PC-9 (cell line): ENCODE measurements around the gene NR5A1. TPM values are rescaled to one million over a fixed set of nuclear protein-coding genes. Genes with fewer than 3 reads are reported as not detected.

ENCODE experiments used
- BruUV-seq: library from RNA; stranded (reverse); fragments of 400-500 nt; replicated peaks from 2 replicates; lab custom pipeline; 2021; lab: Mats Ljungman, UMichigan
- CTCF ChIA-PET: fragments of 300-600 bp; sonication (Branson Sonifier 250); formaldehyde crosslinking; loops from one replicate; lab custom pipeline; 2022; ENCODE audit warnings: antibody characterized with exemption; lab: Charles Lee
- POLR2A ChIA-PET: fragments of 300-600 bp; sonication (Branson Sonifier 250); formaldehyde crosslinking; loops from one replicate; lab custom pipeline; 2022; ENCODE audit warnings: antibody characterized with exemption; ENCODE audit not compliant: unreplicated experiment; lab: Charles Lee
- DNase-seq, 2 experiments: peaks; one replicate each; pipeline versions ENCODE4 v3.0.0 to v3.0.0-alpha.2; 2015 to 2022; ENCODE audit warnings: mixed read lengths in 1 of 2
- H2AFZ ChIP-seq: fragments of 200-600 bp; sonication (generic); 2 replicates; pipeline ENCODE4 v1.8.1; 2017; ENCODE audit warnings: antibody characterized with exemption
- H3F3A ChIP-seq: fragments of 200-600 bp; sonication (generic); 2 replicates; pipeline ENCODE4 v1.8.1; 2017; ENCODE audit warnings: antibody characterized with exemption, mild to moderate bottlenecking, low read depth; ENCODE audit not compliant: insufficient read depth
- H3K27ac ChIP-seq: fragments of 200-600 bp; sonication (generic); 2 replicates; pipeline ENCODE4 v1.6.1; 2016; ENCODE audit warnings: mixed run types
- H3K27me3 ChIP-seq: fragments of 200-600 bp; sonication (generic); 2 replicates; pipeline ENCODE4 v1.6.1; 2016; ENCODE audit warnings: low read depth, mixed run types; ENCODE audit not compliant: insufficient read depth
- H3K36me3 ChIP-seq: fragments of 200-600 bp; sonication (generic); 2 replicates; pipeline ENCODE4 v1.6.1; 2016; ENCODE audit warnings: low read depth, mixed run types
- H3K4me1 ChIP-seq: fragments of 200-600 bp; sonication (generic); replicated peaks from 2 replicates; pipeline ENCODE4 v1.6.1; 2016; ENCODE audit warnings: mixed run types; ENCODE audit not compliant: insufficient read depth
- H3K4me2 ChIP-seq: fragments of 200-600 bp; sonication (generic); 2 replicates; pipeline ENCODE4 v1.6.1; 2017; ENCODE audit warnings: mixed run types
- H3K4me3 ChIP-seq: fragments of 200-600 bp; sonication (generic); 2 replicates; pipeline ENCODE4 v1.6.1; 2016; ENCODE audit warnings: mixed run types
- H3K79me2 ChIP-seq: fragments of 200-600 bp; sonication (generic); 2 replicates; pipeline ENCODE4 v1.6.1; 2017; ENCODE audit warnings: low read depth, mixed run types
- H3K9me2 ChIP-seq: fragments of 200-600 bp; sonication (generic); 2 replicates; pipeline ENCODE4 v1.8.1; 2017; ENCODE audit warnings: mild to moderate bottlenecking; ENCODE audit not compliant: insufficient read depth
- H3K9me3 ChIP-seq: fragments of 200-600 bp; sonication (generic); 2 replicates; pipeline ENCODE4 v1.8.1; 2016; ENCODE audit warnings: low read depth; ENCODE audit not compliant: insufficient read depth
- H4K20me1 ChIP-seq: fragments of 200-600 bp; sonication (generic); 2 replicates; pipeline ENCODE4 v1.8.1; 2017; ENCODE audit not compliant: insufficient read depth
- EZH2 ChIP-seq: fragments of 200-600 bp; sonication (generic); IDR thresholded peaks from 2 replicates; pipeline ENCODE4 v1.8.0; 2017; ENCODE audit warnings: antibody characterized with exemption, low read depth
- intact Hi-C: fragments of 100-400 bp; cut with micrococcal nuclease; formaldehyde crosslinking; loops from one replicate; pipeline ENCODE4 v1.10.0; 2022; ENCODE audit not compliant: unreplicated experiment
- total RNA-seq: library from RNA; stranded (reverse); gene quantifications from 2 replicates; pipeline ENCODE4 v1.2.3, GENCODE V29; 2021
- TF ChIP-seq, protein P1 (sequence below): fragments of 200-600 bp; sonication (generic); conservative IDR thresholded peaks from 2 replicates; pipeline ENCODE4 v1.6.1; 2017; ENCODE audit warnings: mixed run types, antibody characterized with exemption, mild to moderate bottlenecking, moderate library complexity

The NR5A1 gene
- total RNA-seq, 1 experiment from 2014 or later: 0.15 TPM

DNA sequence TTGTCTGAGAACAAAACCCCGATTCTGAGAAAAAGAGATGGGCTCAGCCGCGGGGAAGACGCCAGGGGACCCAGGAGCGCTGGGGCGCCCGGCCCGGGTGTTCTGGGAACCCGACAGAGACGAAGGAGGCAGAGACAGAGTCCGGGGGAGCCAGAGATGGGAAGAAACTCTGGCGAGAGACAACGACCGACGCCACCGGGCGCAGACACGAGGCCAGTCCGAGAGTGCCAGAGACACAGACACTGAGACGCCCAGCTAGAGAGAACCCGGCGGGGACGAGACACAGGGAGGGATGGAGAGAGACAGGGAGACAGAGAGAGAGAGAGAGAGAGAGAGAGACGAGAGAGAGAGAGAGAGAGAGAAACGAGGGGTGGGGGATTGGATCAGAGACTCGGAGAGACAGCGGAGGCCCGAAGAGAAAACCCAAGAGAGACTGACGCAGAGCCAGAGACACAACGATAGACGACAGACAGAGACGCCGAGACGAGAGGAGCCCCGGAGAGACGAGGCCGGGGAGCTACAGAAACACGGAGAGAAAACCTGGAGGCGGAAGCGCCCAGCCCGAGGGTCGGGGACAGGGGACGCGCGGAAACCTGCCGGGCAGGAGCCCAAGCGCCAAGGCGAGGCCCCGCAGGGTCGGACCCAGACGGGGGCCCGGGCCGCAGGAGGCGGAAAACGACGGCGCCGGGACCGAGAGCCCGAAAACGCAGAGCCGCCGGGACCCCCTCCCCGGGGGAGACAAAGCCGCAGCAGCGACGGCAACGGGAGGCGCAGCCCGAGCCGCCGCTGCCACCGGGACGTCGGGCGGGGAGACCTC is 3.3 kb downstream of the NR5A1 start:
- Histone ChIP-seq H3K4me3 (no peak overlapping the region), H3K4me2 (no peak overlapping the region)
- no peak for DNase-seq

DNA sequence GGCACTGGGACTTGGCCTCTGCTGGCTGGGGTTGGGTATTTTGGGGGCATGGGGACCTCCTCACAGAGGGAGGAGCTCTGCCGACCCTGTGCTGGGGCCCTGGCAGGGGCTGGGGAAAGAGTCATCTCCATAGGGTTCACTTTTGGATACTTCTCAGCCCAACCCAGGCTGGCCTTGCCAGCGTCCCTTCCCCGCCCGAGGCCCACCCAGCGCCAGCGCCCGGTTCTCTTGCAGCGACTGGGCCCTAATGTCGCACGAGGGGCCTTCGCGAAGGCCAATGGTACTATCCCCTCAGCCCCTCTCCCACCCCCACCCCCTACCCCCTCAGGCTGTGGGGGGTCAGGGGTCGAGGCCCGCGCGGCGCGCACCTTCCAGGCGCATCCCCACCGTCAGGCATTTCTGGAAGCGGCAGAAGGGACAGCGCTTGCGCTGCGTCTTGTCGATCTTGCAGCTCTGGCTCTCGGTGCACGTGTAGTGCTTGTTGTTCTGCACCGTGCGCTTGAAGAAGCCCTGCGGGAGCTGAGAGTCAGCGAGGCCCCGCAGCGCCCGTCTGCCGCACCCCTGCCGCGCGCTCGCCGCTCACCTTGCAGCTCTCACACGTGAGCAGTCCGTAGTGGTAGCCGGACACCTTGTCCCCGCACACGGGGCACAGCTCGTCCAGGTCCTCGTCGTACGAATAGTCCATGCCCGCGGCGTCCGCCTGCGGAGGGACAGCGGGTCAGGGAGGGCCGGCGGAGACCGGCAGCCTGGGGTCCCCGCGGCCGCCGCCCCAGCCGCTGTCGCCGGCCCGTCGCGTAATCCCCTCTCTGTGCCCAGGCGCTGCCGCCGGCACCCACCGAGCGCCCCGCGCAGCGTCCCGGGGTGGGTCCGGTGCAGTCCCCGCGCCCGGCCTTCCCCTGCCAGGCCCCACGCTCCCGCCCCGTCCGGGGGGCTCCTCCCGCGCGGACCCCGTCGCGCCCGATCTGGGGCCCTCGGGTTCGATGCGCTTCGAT is 4.2 kb downstream of the NR5A1 start:
- no peak overlapping the region for H2AFZ ChIP-seq
- no peaks in the 10 kb centered on the region for H3K9me2 ChIP-seq
- BruUV-seq: no TSS peak
- H3K36me3 ChIP-seq: no peaks in the 10 kb centered on the region
- no peaks in the 10 kb centered on the region for H3F3A ChIP-seq
- H4K20me1 ChIP-seq: no peaks in the 10 kb centered on the region
- no peaks in the 10 kb centered on the region for H3K9me3 ChIP-seq
- H3K4me1 ChIP-seq: no peaks in the 10 kb centered on the region
- no peak overlapping the region for H3K4me3 ChIP-seq
- intact Hi-C loops: no loop called here
- no peaks in the 10 kb centered on the region for H3K79me2 ChIP-seq
- POLR2A ChIA-PET: no interaction called here
- peaks cover 25% of the 10 kb centered on the region; the same call in 1 of the 2 replicates for H3K27me3 ChIP-seq
- no peak overlapping the region for H3K27ac ChIP-seq
- DNase-seq: no peak
- TF ChIP-seq EZH2: no peak
- TF ChIP-seq, protein P1, sequence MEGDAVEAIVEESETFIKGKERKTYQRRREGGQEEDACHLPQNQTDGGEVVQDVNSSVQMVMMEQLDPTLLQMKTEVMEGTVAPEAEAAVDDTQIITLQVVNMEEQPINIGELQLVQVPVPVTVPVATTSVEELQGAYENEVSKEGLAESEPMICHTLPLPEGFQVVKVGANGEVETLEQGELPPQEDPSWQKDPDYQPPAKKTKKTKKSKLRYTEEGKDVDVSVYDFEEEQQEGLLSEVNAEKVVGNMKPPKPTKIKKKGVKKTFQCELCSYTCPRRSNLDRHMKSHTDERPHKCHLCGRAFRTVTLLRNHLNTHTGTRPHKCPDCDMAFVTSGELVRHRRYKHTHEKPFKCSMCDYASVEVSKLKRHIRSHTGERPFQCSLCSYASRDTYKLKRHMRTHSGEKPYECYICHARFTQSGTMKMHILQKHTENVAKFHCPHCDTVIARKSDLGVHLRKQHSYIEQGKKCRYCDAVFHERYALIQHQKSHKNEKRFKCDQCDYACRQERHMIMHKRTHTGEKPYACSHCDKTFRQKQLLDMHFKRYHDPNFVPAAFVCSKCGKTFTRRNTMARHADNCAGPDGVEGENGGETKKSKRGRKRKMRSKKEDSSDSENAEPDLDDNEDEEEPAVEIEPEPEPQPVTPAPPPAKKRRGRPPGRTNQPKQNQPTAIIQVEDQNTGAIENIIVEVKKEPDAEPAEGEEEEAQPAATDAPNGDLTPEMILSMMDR: no peak
- CTCF ChIA-PET: no interaction called here
- no peak overlapping the region for H3K4me2 ChIP-seq

More for the DNA sequence above, 3.3 kb downstream of the NR5A1 start:
- TF ChIP-seq, protein P1: no peak
- TF ChIP-seq EZH2: no peak
- CTCF ChIA-PET: interaction anchor here (0.6 kb wide), 1 partner anchor 15 kb away, joined by 10 read pairs; no protein-coding TSS in a partner anchor
- Histone ChIP-seq H3K27me3 (peaks cover 17% of the 10 kb centered on the region; the same call in 1 of the 2 replicates), H3K79me2 (no peaks in the 10 kb centered on the region), H3K9me2 (no peaks in the 10 kb centered on the region), H3K4me1 (no peaks in the 10 kb centered on the region), H2AFZ (no peak overlapping the region), H3K27ac (no peak overlapping the region), H3K9me3 (no peaks in the 10 kb centered on the region), H3K36me3 (no peaks in the 10 kb centered on the region), H3F3A (no peaks in the 10 kb centered on the region), H4K20me1 (no peaks in the 10 kb centered on the region)
- no TSS peak for BruUV-seq
- POLR2A ChIA-PET: no interaction called here
- intact Hi-C loops: no loop called here

DNA sequence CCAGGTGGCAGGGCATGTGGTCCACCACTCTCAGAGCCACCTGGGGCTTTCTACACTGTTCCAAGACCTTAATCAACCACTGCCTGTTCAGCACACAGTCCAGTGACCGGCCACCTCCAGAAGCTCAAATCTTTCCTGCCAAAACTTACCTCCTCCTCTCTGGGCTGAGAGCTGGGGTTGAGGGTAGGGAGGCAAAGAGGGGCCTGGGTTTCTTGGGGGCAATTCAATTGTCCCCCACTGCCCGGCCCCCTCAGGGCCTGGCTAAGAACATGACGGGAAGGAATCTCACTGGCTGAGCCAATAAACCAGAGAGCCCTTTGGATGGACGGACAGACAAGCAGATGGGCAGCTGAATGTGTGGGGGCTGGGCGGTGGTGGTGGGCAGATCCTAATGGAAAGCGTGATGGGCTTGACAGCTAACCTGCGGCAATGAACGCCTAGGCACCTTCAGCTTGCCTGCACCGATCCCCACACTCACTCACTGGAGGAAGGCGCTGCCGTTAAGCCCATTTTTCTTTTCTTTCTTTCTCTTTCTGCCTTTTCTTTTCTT is 5.4 kb downstream of the NR5A1 start:
- peaks cover 25% of the 10 kb centered on the region; the same call in 1 of the 2 replicates for H3K27me3 ChIP-seq
- H3K4me1 ChIP-seq: no peaks in the 10 kb centered on the region
- no TSS peak for BruUV-seq
- TF ChIP-seq EZH2: no peak
- TF ChIP-seq, protein P1: no peak
- no peak overlapping the region for H3K27ac ChIP-seq
- ChIA-PET CTCF (no interaction called here), POLR2A (interaction anchor here (0.5 kb wide), 1 partner anchor 233 kb away, joined by 10 read pairs; no protein-coding TSS in a partner anchor)
- no peaks in the 10 kb centered on the region for H3K79me2 ChIP-seq
- H3K36me3 ChIP-seq: no peaks in the 10 kb centered on the region
- intact Hi-C loops: no loop called here
- no peaks in the 10 kb centered on the region for H3F3A ChIP-seq
- H3K4me2 ChIP-seq: no peak overlapping the region
- H2AFZ ChIP-seq: no peak overlapping the region
- no peaks in the 10 kb centered on the region for H4K20me1 ChIP-seq
- DNase-seq: no peak
- no peaks in the 10 kb centered on the region for H3K9me3 ChIP-seq
- H3K4me3 ChIP-seq: no peak overlapping the region
- H3K9me2 ChIP-seq: no peaks in the 10 kb centered on the region
